ENCODE results near the gene HDGFL3. TPM values are rescaled to one million over a fixed set of nuclear protein-coding genes. Genes with fewer than 3 reads are reported as not detected.

HDGFL3 gene
- total and polyA plus RNA-seq, 10 of the 15 experiments (the other 5 are each of a cell fraction or from before 2014, with no cell fraction given): 5.6 to 40.6 (median 15.8) TPM

- TF ChIP-seq PKNOX1 (IDR thresholded peaks at IDR 0.05): peak; percentile 25; the same call in 1 of the 2 replicates
- no peak for TF ChIP-seq ZBED1 (IDR thresholded peaks at IDR 0.05; ENCODE audit: borderline replicate concordance)
- no peak for TF ChIP-seq SMARCA5 (IDR thresholded peaks at IDR 0.05)
- no peak for TF ChIP-seq CEBPB (IDR thresholded peaks at IDR 0.05; ENCODE audit: borderline replicate concordance in 1 of 2, low read depth in 2 of 2, low read length in 2 of 2)
- TF ChIP-seq NFYB (IDR thresholded peaks at IDR 0.05; ENCODE audit: insufficient read depth, low read depth, low read length): no peak
- no peak for TF ChIP-seq HDAC2 (IDR thresholded peaks at IDR 0.05)
- TF ChIP-seq MTA3 (IDR thresholded peaks at IDR 0.05; ENCODE audit: borderline replicate concordance, low read length): no peak
- TF ChIP-seq MEF2A (IDR thresholded peaks at IDR 0.05; ENCODE audit: insufficient read depth, low read depth, low read length): no peak
- TF ChIP-seq ZBTB33 (IDR thresholded peaks at IDR 0.05): no peak
Measured at GRCh38 chr15:83207660-83208366, at the start of gene HDGFL3 (continued).

GRCh38 chr15:83250781-83251180 is 43.2 kb upstream of the HDGFL3 start:
- SMC1A ChIA-PET (ENCODE audit: uncharacterized antibody, unreplicated experiment): interaction anchor here (0.6 to 3.9 kb wide), 2 partner anchors 130 to 193 kb away, joined by 3 to 24 read pairs; no protein-coding TSS in a partner anchor

More at GRCh38 chr15:83250781-83251180, 43.2 kb upstream of the HDGFL3 start:
- H3K4me2 ChIP-seq (ENCODE audit: control insufficient read depth, insufficient read depth): no peak overlapping the region
- ChIA-PET RAD21 (ENCODE audit: unreplicated experiment) (no interaction called here), POLR2A (no interaction called here), CTCF (interaction anchor here (1.4 to 4.4 kb wide), 2 partner anchors 13 to 185 kb away, joined by 3 to 29 read pairs; no protein-coding TSS in a partner anchor)
- DNase-seq (ENCODE audit: low read depth, low spot score) (no peak), ATAC-seq (no peak), FAIRE-seq (no peak)
- in situ Hi-C loops (cut with MboI): loop anchor here (5.0 to 10.0 kb wide), 3 partner anchors 124 to 784 kb away; no protein-coding TSS in a partner anchor
- no peak overlapping the region for H3K27ac ChIP-seq (ENCODE audit: control insufficient read depth, insufficient read depth)
- no peaks in the 10 kb centered on the region for H3K4me1 ChIP-seq (ENCODE audit: control insufficient read depth, insufficient read depth, low read length)
- no peaks in the 10 kb centered on the region; a peak in 2 of 4 replicates for H3K27me3 ChIP-seq (replicated peaks in 1 of 2; ENCODE audit: control insufficient read depth in 2 of 2, insufficient read depth in 2 of 2, low read length in 1 of 2)
- no peaks in the 10 kb centered on the region for H3K9me3 ChIP-seq (replicated peaks; ENCODE audit: control insufficient read depth, insufficient read depth, low read length)
- TF ChIP-seq IRF4 (IDR thresholded peaks at IDR 0.05; ENCODE audit: low read depth, low read length): no peak
- no peak for TF ChIP-seq PKNOX1 (IDR thresholded peaks at IDR 0.05)
- no peak for TF ChIP-seq ESRRA (IDR thresholded peaks at IDR 0.05; ENCODE audit: low read length)
- TF ChIP-seq NR2C2 (IDR thresholded peaks at IDR 0.05; ENCODE audit: borderline replicate concordance, control insufficient read depth, insufficient read length, low read depth): no peak
- no peak for TF ChIP-seq KDM1A (IDR thresholded peaks at IDR 0.05; ENCODE audit: borderline replicate concordance)
- no peak for TF ChIP-seq NR2F1 (conservative IDR thresholded peaks at IDR 0.05)
- TF ChIP-seq ZNF217 (IDR thresholded peaks at IDR 0.05): no peak
- TF ChIP-seq PBX3 (IDR thresholded peaks at IDR 0.05; ENCODE audit: insufficient replicate concordance, low read depth, low read length): no peak
- no peak for TF ChIP-seq PAX5 (IDR thresholded peaks at IDR 0.05; ENCODE audit: borderline replicate concordance, low read depth, low read length)
- H2AFZ ChIP-seq (ENCODE audit: control insufficient read depth, low read depth, low read length): no peak overlapping the region
- H3K4me3 ChIP-seq: no peak overlapping the region
- no peaks in the 10 kb centered on the region for H4K20me1 ChIP-seq (ENCODE audit: control insufficient read depth, insufficient read depth)
- no TSS peak for BruUV-seq (replicated peaks)
- no peak overlapping the region for H3K9ac ChIP-seq (ENCODE audit: control insufficient read depth, insufficient read depth, low read length)
- H3K36me3 ChIP-seq (ENCODE audit: control insufficient read depth in 2 of 2, insufficient read depth in 2 of 2, low read length in 1 of 2): no peaks in the 10 kb centered on the region
- intact Hi-C loops (cut with micrococcal nuclease; ENCODE audit: unreplicated experiment): loop anchor here (2.0 kb wide), 1 partner anchor 186 kb away; no protein-coding TSS in a partner anchor
- no peaks in the 10 kb centered on the region for H3K79me2 ChIP-seq (ENCODE audit: control insufficient read depth, insufficient read depth, low read length)
